ENCODE measurements around the gene OR52K1. TPM values are rescaled to one million over a fixed set of nuclear protein-coding genes. Genes with fewer than 3 reads are reported as not detected.

Gene OR52K1
- polyA plus RNA-seq, 1 of the 3 experiments (the other 2 are of a cell fraction), result not detected

DNA sequence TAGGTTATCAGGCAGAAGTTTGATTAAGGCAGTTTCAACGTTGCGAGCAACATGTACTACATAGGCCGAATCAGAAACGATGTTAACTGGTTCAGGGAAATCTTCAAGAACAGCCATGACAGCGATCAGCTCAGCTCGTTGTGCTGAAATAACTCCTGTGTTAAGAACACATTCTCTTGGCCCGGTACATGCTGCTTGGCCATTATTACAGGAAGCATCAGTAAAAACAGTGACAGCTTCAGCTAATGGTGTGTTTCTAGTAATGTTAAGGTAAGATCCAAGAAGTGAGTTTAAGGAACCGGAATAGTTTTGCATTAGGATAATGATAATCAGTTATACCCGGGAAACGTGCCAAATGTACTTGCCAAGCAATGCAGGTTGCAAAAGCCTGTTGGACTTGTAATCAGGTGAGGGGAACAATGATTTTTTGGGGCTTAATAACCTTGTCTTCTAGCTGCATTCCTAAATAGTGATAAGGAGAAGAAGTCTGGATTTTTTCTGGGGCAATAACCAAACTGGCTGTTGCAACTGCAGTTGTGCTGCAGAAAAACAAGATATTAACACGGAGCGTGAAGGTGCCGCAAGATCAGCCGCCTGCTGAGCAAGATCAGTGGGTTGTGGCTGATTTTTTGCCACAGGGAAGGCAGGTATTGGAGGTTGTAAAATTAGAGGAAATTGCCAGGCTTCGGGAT is 14.3 kb downstream of the OR52K1 start:
- no peak overlapping the region for H2AFZ ChIP-seq (ENCODE audit: low read depth)
- no peaks in the 10 kb centered on the region for H4K20me1 ChIP-seq (ENCODE audit: insufficient read depth)
- no peaks in the 10 kb centered on the region for H3K9me3 ChIP-seq
- H3K4me1 ChIP-seq (ENCODE audit: control insufficient read depth in 1 of 2, insufficient read depth in 2 of 2, low read depth in 1 of 2, low read length in 1 of 2), result no peaks in the 10 kb centered on the region; a peak in 1 of 4 replicates
- DNase-seq, result no peak
- H3K4me2 ChIP-seq, result no peak overlapping the region
- 9% methylated on average over 15 of the region's 15 CpGs for WGBS (ENCODE audit: low lambda C conversion rate)
- CTCF ChIA-PET, result interaction anchor here (7.7 kb wide), 1 partner anchor 310 kb away, joined by 121 read pairs; no protein-coding TSS in a partner anchor
- no peaks in the 10 kb centered on the region for H3K9me2 ChIP-seq
- H3K27ac ChIP-seq (ENCODE audit: low read depth in 2 of 2, low read length in 1 of 2), result no peak overlapping the region
- no peaks in the 10 kb centered on the region for H3K79me2 ChIP-seq (ENCODE audit: insufficient read depth)
- peaks cover 49% of the 10 kb centered on the region for H3K27me3 ChIP-seq (ENCODE audit: insufficient read depth)
- no peaks in the 10 kb centered on the region for H3F3A ChIP-seq (replicated peaks; ENCODE audit: insufficient read depth)
- no peak overlapping the region for H3K4me3 ChIP-seq (ENCODE audit: low read depth in 2 of 2, low read length in 1 of 2)
- H3K36me3 ChIP-seq (replicated peaks in 1 of 2; ENCODE audit: control insufficient read depth in 1 of 2, insufficient read depth in 2 of 2, low read length in 1 of 2), result no peaks in the 10 kb centered on the region
- no peak overlapping the region for H3K9ac ChIP-seq
- TF ChIP-seq RXRA (IDR thresholded peaks at IDR 0.05; ENCODE audit: borderline replicate concordance, low read depth) (no peak), TCF12 (IDR thresholded peaks at IDR 0.05) (no peak), TEAD4 (IDR thresholded peaks at IDR 0.05; ENCODE audit: borderline replicate concordance, insufficient read depth) (no peak), RCOR1 (IDR thresholded peaks at IDR 0.05; ENCODE audit: low read length) (no peak), EP300 (IDR thresholded peaks at IDR 0.05; ENCODE audit: borderline replicate concordance in 1 of 2, low read depth in 1 of 2, low read length in 1 of 2) (no peak), NFIC (IDR thresholded peaks at IDR 0.05; ENCODE audit: borderline replicate concordance) (no peak), CHD2 (IDR thresholded peaks at IDR 0.05; ENCODE audit: low read length, partially characterized antibody) (no peak), EZH2phosphoT487 (IDR thresholded peaks at IDR 0.05; ENCODE audit: borderline replicate concordance, low read depth) (no peak), JUND (IDR thresholded peaks at IDR 0.05) (no peak), RAD21 (IDR thresholded peaks at IDR 0.05; ENCODE audit: low read length) (no peak), YY1 (IDR thresholded peaks at IDR 0.05; ENCODE audit: low read depth) (no peak), RFX5 (IDR thresholded peaks at IDR 0.05; ENCODE audit: low read length) (no peak), GABPA (IDR thresholded peaks at IDR 0.05; ENCODE audit: low read depth) (no peak), TAF1 (IDR thresholded peaks at IDR 0.05; ENCODE audit: borderline replicate concordance, low read depth, low read length) (no peak), MEF2A (IDR thresholded peaks at IDR 0.05; ENCODE audit: borderline replicate concordance, low read depth) (no peak), SIN3A (IDR thresholded peaks at IDR 0.05; ENCODE audit: borderline replicate concordance, low read depth, low read length) (no peak)
- TF ChIP-seq, protein P1, sequence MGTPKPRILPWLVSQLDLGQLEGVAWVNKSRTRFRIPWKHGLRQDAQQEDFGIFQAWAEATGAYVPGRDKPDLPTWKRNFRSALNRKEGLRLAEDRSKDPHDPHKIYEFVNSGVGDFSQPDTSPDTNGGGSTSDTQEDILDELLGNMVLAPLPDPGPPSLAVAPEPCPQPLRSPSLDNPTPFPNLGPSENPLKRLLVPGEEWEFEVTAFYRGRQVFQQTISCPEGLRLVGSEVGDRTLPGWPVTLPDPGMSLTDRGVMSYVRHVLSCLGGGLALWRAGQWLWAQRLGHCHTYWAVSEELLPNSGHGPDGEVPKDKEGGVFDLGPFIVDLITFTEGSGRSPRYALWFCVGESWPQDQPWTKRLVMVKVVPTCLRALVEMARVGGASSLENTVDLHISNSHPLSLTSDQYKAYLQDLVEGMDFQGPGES (IDR thresholded peaks at IDR 0.05; ENCODE audit: low read depth, low read length), result no peak
- TF ChIP-seq, protein P2, sequence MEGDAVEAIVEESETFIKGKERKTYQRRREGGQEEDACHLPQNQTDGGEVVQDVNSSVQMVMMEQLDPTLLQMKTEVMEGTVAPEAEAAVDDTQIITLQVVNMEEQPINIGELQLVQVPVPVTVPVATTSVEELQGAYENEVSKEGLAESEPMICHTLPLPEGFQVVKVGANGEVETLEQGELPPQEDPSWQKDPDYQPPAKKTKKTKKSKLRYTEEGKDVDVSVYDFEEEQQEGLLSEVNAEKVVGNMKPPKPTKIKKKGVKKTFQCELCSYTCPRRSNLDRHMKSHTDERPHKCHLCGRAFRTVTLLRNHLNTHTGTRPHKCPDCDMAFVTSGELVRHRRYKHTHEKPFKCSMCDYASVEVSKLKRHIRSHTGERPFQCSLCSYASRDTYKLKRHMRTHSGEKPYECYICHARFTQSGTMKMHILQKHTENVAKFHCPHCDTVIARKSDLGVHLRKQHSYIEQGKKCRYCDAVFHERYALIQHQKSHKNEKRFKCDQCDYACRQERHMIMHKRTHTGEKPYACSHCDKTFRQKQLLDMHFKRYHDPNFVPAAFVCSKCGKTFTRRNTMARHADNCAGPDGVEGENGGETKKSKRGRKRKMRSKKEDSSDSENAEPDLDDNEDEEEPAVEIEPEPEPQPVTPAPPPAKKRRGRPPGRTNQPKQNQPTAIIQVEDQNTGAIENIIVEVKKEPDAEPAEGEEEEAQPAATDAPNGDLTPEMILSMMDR (IDR thresholded peaks at IDR 0.05), result no peak
- TF ChIP-seq, protein P3, sequence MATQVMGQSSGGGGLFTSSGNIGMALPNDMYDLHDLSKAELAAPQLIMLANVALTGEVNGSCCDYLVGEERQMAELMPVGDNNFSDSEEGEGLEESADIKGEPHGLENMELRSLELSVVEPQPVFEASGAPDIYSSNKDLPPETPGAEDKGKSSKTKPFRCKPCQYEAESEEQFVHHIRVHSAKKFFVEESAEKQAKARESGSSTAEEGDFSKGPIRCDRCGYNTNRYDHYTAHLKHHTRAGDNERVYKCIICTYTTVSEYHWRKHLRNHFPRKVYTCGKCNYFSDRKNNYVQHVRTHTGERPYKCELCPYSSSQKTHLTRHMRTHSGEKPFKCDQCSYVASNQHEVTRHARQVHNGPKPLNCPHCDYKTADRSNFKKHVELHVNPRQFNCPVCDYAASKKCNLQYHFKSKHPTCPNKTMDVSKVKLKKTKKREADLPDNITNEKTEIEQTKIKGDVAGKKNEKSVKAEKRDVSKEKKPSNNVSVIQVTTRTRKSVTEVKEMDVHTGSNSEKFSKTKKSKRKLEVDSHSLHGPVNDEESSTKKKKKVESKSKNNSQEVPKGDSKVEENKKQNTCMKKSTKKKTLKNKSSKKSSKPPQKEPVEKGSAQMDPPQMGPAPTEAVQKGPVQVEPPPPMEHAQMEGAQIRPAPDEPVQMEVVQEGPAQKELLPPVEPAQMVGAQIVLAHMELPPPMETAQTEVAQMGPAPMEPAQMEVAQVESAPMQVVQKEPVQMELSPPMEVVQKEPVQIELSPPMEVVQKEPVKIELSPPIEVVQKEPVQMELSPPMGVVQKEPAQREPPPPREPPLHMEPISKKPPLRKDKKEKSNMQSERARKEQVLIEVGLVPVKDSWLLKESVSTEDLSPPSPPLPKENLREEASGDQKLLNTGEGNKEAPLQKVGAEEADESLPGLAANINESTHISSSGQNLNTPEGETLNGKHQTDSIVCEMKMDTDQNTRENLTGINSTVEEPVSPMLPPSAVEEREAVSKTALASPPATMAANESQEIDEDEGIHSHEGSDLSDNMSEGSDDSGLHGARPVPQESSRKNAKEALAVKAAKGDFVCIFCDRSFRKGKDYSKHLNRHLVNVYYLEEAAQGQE (IDR thresholded peaks at IDR 0.05; ENCODE audit: low read depth, low read length), result no peak
- POLR2A ChIA-PET, result no interaction called here
